Liver (tissue), 3 donors: Measurements from ENCODE around the gene SCLY.

ENCODE experiments used
- CTCF ChIP-seq: fragments of 150-350 bp; IDR thresholded peaks from 2 replicates; pipeline ENCODE4 v1.5.1; 2017; ENCODE audit warnings: improper control_type of control experiment, low read depth, low read length; ENCODE audit not compliant: missing input control
- MAX ChIP-seq: IDR thresholded peaks from 2 replicates; pipeline ENCODE4 v1.6.1; 2016; ENCODE audit warnings: antibody characterized with exemption
- RAD21 ChIP-seq, 2 donors: IDR thresholded peaks; 2 replicates each; pipeline ENCODE4 v1.6.1; 2016; ENCODE audit warnings: antibody characterized with exemption in 2 of 2, mild to moderate bottlenecking in 2 of 2
- REST ChIP-seq: IDR thresholded peaks from 2 replicates; pipeline ENCODE4 v1.6.1; 2016; ENCODE audit warnings: antibody characterized with exemption, mild to moderate bottlenecking
- TAF1 ChIP-seq: conservative IDR thresholded peaks from 2 replicates; pipeline ENCODE4 v1.6.1; 2016; ENCODE audit warnings: antibody characterized with exemption, mild to moderate bottlenecking
- YY1 ChIP-seq: IDR thresholded peaks from 2 replicates; pipeline ENCODE4 v1.6.1; 2016; ENCODE audit warnings: antibody characterized with exemption, mild to moderate bottlenecking
- ZBTB33 ChIP-seq: IDR thresholded peaks from 2 replicates; pipeline ENCODE4 v1.6.1; 2016; ENCODE audit warnings: antibody characterized with exemption
- donor health status: healthy.
- donor health status: healthy.

GRCh38 chr2:238019962-238020361, 40.8 kb upstream of the SCLY start:
- no peak for TF ChIP-seq CTCF
- no peak for TF ChIP-seq REST
- no peak for TF ChIP-seq ZBTB33
- TF ChIP-seq TAF1: no peak
- TF ChIP-seq YY1: no peak
- TF ChIP-seq RAD21 (IDR thresholded peaks at IDR 0.05): no peak
- TF ChIP-seq MAX: no peak
